Fibroblast of lung (primary cell): ENCODE results near the gene TBL3. TPM values are rescaled to one million over a fixed set of nuclear protein-coding genes. Genes with fewer than 3 reads are reported as not detected.

ENCODE experiments used
- DNase-seq, 2 donors: peaks; one replicate each; pipeline versions ENCODE4 v3.0.0 to v3.0.0-alpha.2; 2010; ENCODE audit warnings: low read depth in 2 of 2
- H2AFZ ChIP-seq: 2 replicates; pipeline ENCODE4 v1.5.1; 2012; ENCODE audit warnings: low read length, control low read depth, inconsistent platforms
- H3K27ac ChIP-seq: 2 replicates; pipeline ENCODE4 v1.5.1; 2011; ENCODE audit warnings: low read length, control low read depth; ENCODE audit not compliant: insufficient read depth
- H3K27me3 ChIP-seq: 2 replicates; pipeline ENCODE4 v1.5.1; 2011; ENCODE audit warnings: mild to moderate bottlenecking, low read length; ENCODE audit not compliant: control insufficient read depth, insufficient read depth
- H3K36me3 ChIP-seq: 2 replicates; pipeline ENCODE4 v1.5.1; 2011; ENCODE audit warnings: low read length; ENCODE audit not compliant: control insufficient read depth, insufficient read depth
- H3K4me1 ChIP-seq: 2 replicates; pipeline ENCODE4 v1.5.1; 2011; ENCODE audit warnings: low read length; ENCODE audit not compliant: control insufficient read depth, insufficient read depth; ENCODE audit errors: extremely low read depth
- H3K4me2 ChIP-seq: 2 replicates; pipeline ENCODE4 v1.5.1; 2011; ENCODE audit warnings: low read length, control low read depth; ENCODE audit not compliant: insufficient read depth; ENCODE audit errors: extremely low read depth
- H3K4me3 ChIP-seq, 4 experiments: fragments of 200-600 bp in 1 of 4; sonication (generic) in 1 of 4; replicated peaks in 1 of 4; 2 replicates each; pipeline ENCODE4 v1.5.1; 2011 to 2016; ENCODE audit warnings: low read length in 4 of 4, low read depth in 3 of 4, mild to moderate bottlenecking in 3 of 4, control low read depth in 2 of 4, inconsistent platforms in 1 of 4, mixed read lengths in 1 of 4; ENCODE audit not compliant: insufficient read depth in 1 of 4; ENCODE audit errors: control extremely low read depth in 1 of 4
- H3K79me2 ChIP-seq: 2 replicates; pipeline ENCODE4 v1.5.1; 2012; ENCODE audit warnings: mild to moderate bottlenecking, low read length, inconsistent platforms; ENCODE audit not compliant: control insufficient read depth, insufficient read depth
- H3K9ac ChIP-seq: 2 replicates; pipeline ENCODE4 v1.5.1; 2011; ENCODE audit warnings: mild to moderate bottlenecking, low read length, control low read depth; ENCODE audit not compliant: insufficient read depth
- H3K9me3 ChIP-seq: 2 replicates; pipeline ENCODE4 v1.5.1; 2012; ENCODE audit warnings: low read depth, low read length; ENCODE audit not compliant: control insufficient read depth, insufficient read depth
- H4K20me1 ChIP-seq: 2 replicates; pipeline ENCODE4 v1.5.1; 2011; ENCODE audit warnings: low read length; ENCODE audit not compliant: control insufficient read depth, insufficient read depth; ENCODE audit errors: extremely low read depth
- EZH2 ChIP-seq: IDR thresholded peaks from 2 replicates; pipeline ENCODE4 v1.5.1; 2012; ENCODE audit warnings: low read length, control low read depth, mild to moderate bottlenecking; ENCODE audit errors: missing control alignments
- polyA plus RNA-seq, 2 donors: library from polyadenylated mRNA; depleted of rRNA in 1 of 2; stranded (reverse) in 1 of 2; unstranded in 1 of 2; fragments of >200 nt; gene quantifications; 2 replicates each; pipeline ENCODE4 v1.2.1, GENCODE V29; 2011 to 2012; ENCODE audit warnings: missing spikeins in 1 of 2
- total RNA-seq: library from RNA; depleted of rRNA; stranded (reverse); fragments of >200 nt; gene quantifications from 2 replicates; pipeline ENCODE4 v1.2.1, GENCODE V29; 2014
- TF ChIP-seq, protein P1 (sequence below), 2 donors: IDR thresholded peaks in 1 of 2; conservative IDR thresholded peaks in 1 of 2; 1 replicate in 1 of 2; 2 replicates in 1 of 2; pipeline ENCODE4 v1.5.1; 2011 to 2012; ENCODE audit warnings: low read length in 2 of 2, control low read depth in 1 of 2, inconsistent platforms in 1 of 2, low read depth in 1 of 2, mild to moderate bottlenecking in 1 of 2

TBL3 gene
- total and polyA plus RNA-seq, 2 donors (not counting 1 experiment from before 2014, with no cell fraction given), result 14.6 to 20.0 TPM

- Histone ChIP-seq H3K4me3 (no peak overlapping the region), H3K36me3 (no peaks in the 10 kb centered on the region), H3K27ac (no peak overlapping the region), H3K27me3 (no peaks in the 10 kb centered on the region), H3K4me2 (no peak overlapping the region), H4K20me1 (no peaks in the 10 kb centered on the region), H2AFZ (no peak overlapping the region), H3K79me2 (no peaks in the 10 kb centered on the region), H3K9ac (no peak overlapping the region), H3K9me3 (no peaks in the 10 kb centered on the region), H3K4me1 (peaks cover 7% of the 10 kb centered on the region)
- TF ChIP-seq, protein P1, sequence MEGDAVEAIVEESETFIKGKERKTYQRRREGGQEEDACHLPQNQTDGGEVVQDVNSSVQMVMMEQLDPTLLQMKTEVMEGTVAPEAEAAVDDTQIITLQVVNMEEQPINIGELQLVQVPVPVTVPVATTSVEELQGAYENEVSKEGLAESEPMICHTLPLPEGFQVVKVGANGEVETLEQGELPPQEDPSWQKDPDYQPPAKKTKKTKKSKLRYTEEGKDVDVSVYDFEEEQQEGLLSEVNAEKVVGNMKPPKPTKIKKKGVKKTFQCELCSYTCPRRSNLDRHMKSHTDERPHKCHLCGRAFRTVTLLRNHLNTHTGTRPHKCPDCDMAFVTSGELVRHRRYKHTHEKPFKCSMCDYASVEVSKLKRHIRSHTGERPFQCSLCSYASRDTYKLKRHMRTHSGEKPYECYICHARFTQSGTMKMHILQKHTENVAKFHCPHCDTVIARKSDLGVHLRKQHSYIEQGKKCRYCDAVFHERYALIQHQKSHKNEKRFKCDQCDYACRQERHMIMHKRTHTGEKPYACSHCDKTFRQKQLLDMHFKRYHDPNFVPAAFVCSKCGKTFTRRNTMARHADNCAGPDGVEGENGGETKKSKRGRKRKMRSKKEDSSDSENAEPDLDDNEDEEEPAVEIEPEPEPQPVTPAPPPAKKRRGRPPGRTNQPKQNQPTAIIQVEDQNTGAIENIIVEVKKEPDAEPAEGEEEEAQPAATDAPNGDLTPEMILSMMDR (conservative IDR thresholded peaks at IDR 0.05 in 1 of 2, IDR thresholded peaks at IDR 0.05 in 1 of 2; ENCODE audit: low read depth in 1 of 2, low read length in 2 of 2), result no peak
- no peak for TF ChIP-seq EZH2
- no peak for DNase-seq
Observed at GRCh38 chr16:1945559-1946391, 26.1 kb upstream of the TBL3 start.

DNA sequence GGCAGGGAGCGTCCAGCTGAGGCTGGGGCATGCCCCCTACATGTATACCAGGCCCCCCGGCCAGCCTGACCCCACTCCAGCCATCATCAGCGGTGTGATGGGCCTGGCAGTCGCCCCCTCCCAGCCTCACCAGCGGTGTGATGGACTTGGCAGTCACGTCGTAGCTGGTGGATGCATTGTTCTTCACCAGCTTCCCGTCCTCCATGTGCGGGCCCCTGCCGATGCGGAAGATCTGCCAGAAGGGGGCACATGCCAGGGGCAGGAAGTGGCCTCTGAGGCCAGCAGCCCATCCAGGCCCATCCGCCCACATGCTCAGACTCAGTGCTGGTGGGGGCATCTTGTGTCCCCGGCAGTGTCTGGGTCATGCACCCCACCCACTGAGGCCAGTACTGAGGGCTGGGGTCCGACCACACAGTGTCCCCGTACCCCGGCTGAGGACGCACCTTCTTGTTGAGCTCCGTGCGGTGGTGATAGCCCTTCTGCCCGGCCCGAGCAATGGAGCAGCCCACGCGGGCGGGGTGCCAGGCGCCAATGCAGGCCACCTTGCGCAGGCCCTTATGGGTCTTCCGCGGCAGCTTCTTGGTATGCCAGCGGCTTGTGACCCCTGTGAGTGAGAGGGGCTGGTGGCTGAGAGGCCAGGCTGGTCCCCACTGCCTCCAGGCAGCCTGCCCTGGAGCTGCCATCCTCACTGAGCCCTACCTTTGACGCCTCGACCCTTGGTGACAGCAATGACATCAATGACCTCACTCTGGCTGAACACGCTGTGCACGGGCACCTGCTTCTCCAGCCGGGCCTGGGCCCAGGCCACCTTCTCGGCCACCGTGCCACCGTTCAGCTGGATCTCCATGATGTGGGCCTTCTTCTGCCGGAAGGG lies 25.1 kb upstream of the TBL3 start:
- Histone ChIP-seq H3K4me1 (peaks cover 7% of the 10 kb centered on the region), H3K4me3 (no peak overlapping the region), H2AFZ (no peak overlapping the region), H4K20me1 (no peaks in the 10 kb centered on the region), H3K79me2 (no peaks in the 10 kb centered on the region), H3K9ac (no peak overlapping the region), H3K27ac (no peak overlapping the region), H3K27me3 (no peaks in the 10 kb centered on the region), H3K9me3 (no peaks in the 10 kb centered on the region), H3K36me3 (no peaks in the 10 kb centered on the region), H3K4me2 (no peak overlapping the region)
- no peak for DNase-seq
- TF ChIP-seq EZH2, result no peak
- TF ChIP-seq, protein P1 (conservative IDR thresholded peaks at IDR 0.05 in 1 of 2, IDR thresholded peaks at IDR 0.05 in 1 of 2; ENCODE audit: low read depth in 1 of 2, low read length in 2 of 2), result no peak

GRCh38 chr16:1947369-1947670 lies 24.5 kb upstream of the TBL3 start:
- no peak overlapping the region for H2AFZ ChIP-seq
- H3K27ac ChIP-seq, result no peak overlapping the region
- no peak for DNase-seq
- no peaks in the 10 kb centered on the region for H4K20me1 ChIP-seq
- H3K4me2 ChIP-seq, result no peak overlapping the region
- TF ChIP-seq, protein P1 (conservative IDR thresholded peaks at IDR 0.05 in 1 of 2, IDR thresholded peaks at IDR 0.05 in 1 of 2; ENCODE audit: low read depth in 1 of 2, low read length in 2 of 2), result no peak
- TF ChIP-seq EZH2, result no peak
- H3K79me2 ChIP-seq, result no peaks in the 10 kb centered on the region
- no peaks in the 10 kb centered on the region for H3K9me3 ChIP-seq
- no peak overlapping the region for H3K9ac ChIP-seq
- H3K4me1 ChIP-seq, result peaks cover 2% of the 10 kb centered on the region
- H3K4me3 ChIP-seq, result no peak overlapping the region
- H3K27me3 ChIP-seq, result no peaks in the 10 kb centered on the region
- no peaks in the 10 kb centered on the region for H3K36me3 ChIP-seq
